ENCODE data around the gene SLC39A9. TPM values are rescaled to one million over a fixed set of nuclear protein-coding genes. Genes with fewer than 3 reads are reported as not detected.

SLC39A9 gene
- total RNA-seq, 1 donor from 2014 or later: 17.2 TPM

DNA sequence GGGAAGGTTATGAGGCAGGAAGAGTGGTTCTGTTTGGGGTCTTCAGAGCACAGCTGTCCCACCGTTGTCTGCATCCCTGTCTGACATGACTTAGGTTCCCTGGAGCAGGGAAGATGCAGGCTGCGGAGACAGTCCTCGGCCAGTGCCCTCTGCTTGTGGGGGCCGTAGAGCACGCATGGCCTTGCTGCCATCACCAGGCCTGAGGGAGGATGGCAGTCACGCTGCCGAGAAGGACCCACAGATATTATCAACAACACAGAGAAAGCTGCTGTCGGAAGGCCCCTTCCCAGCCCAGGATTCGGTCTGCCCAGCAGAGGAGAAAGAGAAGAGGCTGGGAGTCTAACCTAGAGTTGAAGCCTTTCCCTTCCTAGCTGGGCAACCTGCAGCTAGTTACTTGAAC is 35.4 kb upstream of the SLC39A9 start:
- no peaks in the 10 kb centered on the region for H3K27me3 ChIP-seq (ENCODE audit: low read depth)
- no peaks in the 10 kb centered on the region for H3K4me1 ChIP-seq
- TF ChIP-seq, protein P1, sequence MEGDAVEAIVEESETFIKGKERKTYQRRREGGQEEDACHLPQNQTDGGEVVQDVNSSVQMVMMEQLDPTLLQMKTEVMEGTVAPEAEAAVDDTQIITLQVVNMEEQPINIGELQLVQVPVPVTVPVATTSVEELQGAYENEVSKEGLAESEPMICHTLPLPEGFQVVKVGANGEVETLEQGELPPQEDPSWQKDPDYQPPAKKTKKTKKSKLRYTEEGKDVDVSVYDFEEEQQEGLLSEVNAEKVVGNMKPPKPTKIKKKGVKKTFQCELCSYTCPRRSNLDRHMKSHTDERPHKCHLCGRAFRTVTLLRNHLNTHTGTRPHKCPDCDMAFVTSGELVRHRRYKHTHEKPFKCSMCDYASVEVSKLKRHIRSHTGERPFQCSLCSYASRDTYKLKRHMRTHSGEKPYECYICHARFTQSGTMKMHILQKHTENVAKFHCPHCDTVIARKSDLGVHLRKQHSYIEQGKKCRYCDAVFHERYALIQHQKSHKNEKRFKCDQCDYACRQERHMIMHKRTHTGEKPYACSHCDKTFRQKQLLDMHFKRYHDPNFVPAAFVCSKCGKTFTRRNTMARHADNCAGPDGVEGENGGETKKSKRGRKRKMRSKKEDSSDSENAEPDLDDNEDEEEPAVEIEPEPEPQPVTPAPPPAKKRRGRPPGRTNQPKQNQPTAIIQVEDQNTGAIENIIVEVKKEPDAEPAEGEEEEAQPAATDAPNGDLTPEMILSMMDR (IDR thresholded peaks at IDR 0.05; ENCODE audit: borderline replicate concordance): peak; percentile 68
- H3K36me3 ChIP-seq: no peaks in the 10 kb centered on the region
- H3K27ac ChIP-seq (replicated peaks): no peak overlapping the region
- intact Hi-C loops (cut with micrococcal nuclease): no loop called here
- peak; percentile 33 for DNase-seq
- H3K4me3 ChIP-seq: no peak overlapping the region
- H3K9me3 ChIP-seq (replicated peaks): no peaks in the 10 kb centered on the region

DNA sequence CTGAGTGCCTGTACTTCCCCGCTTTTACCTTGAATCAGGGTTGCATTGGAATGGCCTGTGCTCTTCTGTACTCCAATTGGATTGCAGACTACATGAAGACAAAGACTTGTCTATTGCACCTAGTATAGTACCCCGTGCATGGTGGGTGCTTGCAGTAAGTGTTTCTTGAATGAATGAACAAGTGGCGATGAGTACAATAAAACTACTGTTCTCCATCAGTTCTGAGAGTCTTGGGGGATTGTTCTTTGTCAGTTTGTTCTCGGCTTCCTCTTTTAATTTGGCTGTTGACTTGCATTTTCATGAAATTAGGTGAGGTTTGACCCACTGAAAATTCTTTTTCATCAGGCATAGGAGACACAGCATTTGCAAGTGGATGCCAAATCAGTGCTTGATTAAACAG is 34.5 kb upstream of the SLC39A9 start:
- TF ChIP-seq, protein P1 (IDR thresholded peaks at IDR 0.05; ENCODE audit: borderline replicate concordance): no peak
- no peaks in the 10 kb centered on the region for H3K4me1 ChIP-seq
- no peak for DNase-seq
- no peaks in the 10 kb centered on the region for H3K36me3 ChIP-seq
- no peaks in the 10 kb centered on the region for H3K27me3 ChIP-seq (ENCODE audit: low read depth)
- H3K27ac ChIP-seq (replicated peaks): no peak overlapping the region
- intact Hi-C loops (cut with micrococcal nuclease): no loop called here
- no peak overlapping the region for H3K4me3 ChIP-seq
- no peaks in the 10 kb centered on the region for H3K9me3 ChIP-seq (replicated peaks)

DNA sequence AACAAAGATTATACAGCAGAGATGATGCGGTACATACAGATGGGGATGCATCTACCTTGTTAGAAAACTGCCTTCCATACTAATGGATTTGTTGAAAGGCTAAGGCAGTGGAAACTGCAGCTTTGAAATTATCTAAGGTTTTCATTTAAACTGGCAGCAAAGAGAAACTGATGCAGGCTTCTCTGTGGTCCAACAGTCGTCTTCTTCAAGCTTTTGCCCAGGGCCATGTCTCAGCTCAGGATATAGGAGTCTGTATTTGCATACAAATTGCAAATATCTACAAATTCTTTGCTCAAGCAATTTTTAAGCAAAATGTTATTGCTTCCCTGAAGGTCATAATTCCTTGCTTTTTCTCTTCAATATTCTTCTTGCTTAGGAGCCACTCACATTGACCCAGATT is 34.1 kb upstream of the SLC39A9 start:
- TF ChIP-seq, protein P1 (IDR thresholded peaks at IDR 0.05; ENCODE audit: borderline replicate concordance): no peak

DNA sequence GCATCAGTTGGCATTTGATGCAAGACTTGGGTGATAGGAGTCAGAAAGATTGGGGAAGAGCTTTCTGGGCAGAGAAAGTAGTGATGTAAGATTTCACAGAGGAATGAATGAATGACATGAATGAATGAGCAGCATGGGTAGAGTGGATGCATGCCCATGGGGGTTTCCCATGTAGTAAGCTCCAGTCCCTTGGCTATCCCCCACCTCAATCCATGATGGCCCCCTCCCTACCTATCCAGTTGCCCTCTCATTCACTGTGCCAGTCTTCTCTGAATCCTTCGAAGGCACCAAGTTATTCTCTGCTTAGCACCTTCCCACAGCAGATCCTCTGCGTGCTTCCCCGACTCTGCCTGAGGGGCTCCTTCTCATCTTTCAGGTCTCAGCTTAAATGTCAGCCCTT is 32.4 kb upstream of the SLC39A9 start:
- H3K27ac ChIP-seq (replicated peaks): no peak overlapping the region
- no peak overlapping the region for H3K4me3 ChIP-seq
- H3K36me3 ChIP-seq: no peaks in the 10 kb centered on the region
- no peaks in the 10 kb centered on the region for H3K27me3 ChIP-seq (ENCODE audit: low read depth)
- H3K4me1 ChIP-seq: no peaks in the 10 kb centered on the region
- DNase-seq: no peak
- intact Hi-C loops (cut with micrococcal nuclease): no loop called here
- TF ChIP-seq, protein P1 (IDR thresholded peaks at IDR 0.05; ENCODE audit: borderline replicate concordance): no peak
- H3K9me3 ChIP-seq (replicated peaks): no peaks in the 10 kb centered on the region

More for the DNA sequence above, 34.1 kb upstream of the SLC39A9 start:
- H3K27ac ChIP-seq (replicated peaks): no peak overlapping the region
- DNase-seq: no peak
- H3K4me3 ChIP-seq: no peak overlapping the region
- no peaks in the 10 kb centered on the region for H3K27me3 ChIP-seq (ENCODE audit: low read depth)
- H3K36me3 ChIP-seq: no peaks in the 10 kb centered on the region
- intact Hi-C loops (cut with micrococcal nuclease): no loop called here
- H3K4me1 ChIP-seq: no peaks in the 10 kb centered on the region
- H3K9me3 ChIP-seq (replicated peaks): no peaks in the 10 kb centered on the region

DNA sequence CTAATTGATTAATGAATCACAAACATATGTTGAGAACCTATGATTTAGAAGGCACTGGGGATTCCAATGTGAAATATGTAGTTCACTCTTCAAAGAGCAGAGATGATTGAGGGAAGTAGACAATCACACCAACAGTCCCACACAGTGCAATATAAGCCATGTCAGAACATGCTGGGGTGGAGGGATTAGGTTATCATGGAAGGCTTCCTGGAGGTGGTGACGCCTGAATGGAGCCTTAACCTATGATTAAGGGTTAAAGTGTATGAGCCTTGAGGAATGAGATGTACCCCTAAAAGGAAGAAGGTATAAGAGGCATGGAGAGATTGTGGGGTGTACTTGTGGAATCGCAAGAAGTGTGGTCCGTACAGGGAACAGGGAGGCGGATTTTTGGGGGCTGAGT is 31.7 kb upstream of the SLC39A9 start:
- intact Hi-C loops (cut with micrococcal nuclease): no loop called here
- TF ChIP-seq, protein P1 (IDR thresholded peaks at IDR 0.05; ENCODE audit: borderline replicate concordance): no peak
- H3K9me3 ChIP-seq (replicated peaks): no peaks in the 10 kb centered on the region
- H3K4me1 ChIP-seq: no peaks in the 10 kb centered on the region
- H3K27ac ChIP-seq (replicated peaks): no peak overlapping the region
- DNase-seq: no peak
- H3K27me3 ChIP-seq (ENCODE audit: low read depth): no peaks in the 10 kb centered on the region
- no peaks in the 10 kb centered on the region for H3K36me3 ChIP-seq
- H3K4me3 ChIP-seq: no peak overlapping the region

DNA sequence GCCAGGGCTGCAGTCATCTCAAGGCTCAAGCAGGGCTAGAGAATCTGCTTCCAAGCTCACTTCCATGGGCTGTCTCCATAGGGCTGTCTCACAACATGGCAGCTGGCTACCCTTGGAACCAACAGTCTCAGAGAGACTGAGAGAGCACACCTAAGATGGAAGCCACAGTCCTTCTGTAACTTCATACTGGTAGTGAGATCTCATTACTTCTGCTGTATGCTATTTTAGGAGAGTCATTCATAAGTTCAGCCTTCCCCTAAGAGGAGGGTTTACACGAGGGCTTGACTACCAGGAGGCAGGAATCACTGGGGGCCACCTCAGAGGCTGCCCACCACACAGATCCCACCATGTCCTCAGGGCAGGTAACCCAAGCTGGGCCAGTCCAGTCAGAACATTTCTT is 30.1 kb upstream of the SLC39A9 start:
- intact Hi-C loops (cut with micrococcal nuclease): no loop called here
- H3K27ac ChIP-seq (replicated peaks): no peak overlapping the region
- no peaks in the 10 kb centered on the region for H3K4me1 ChIP-seq
- TF ChIP-seq, protein P1 (IDR thresholded peaks at IDR 0.05; ENCODE audit: borderline replicate concordance): no peak
- DNase-seq: no peak
- H3K4me3 ChIP-seq: no peak overlapping the region
- no peaks in the 10 kb centered on the region for H3K27me3 ChIP-seq (ENCODE audit: low read depth)
- no peaks in the 10 kb centered on the region for H3K9me3 ChIP-seq (replicated peaks)
- no peaks in the 10 kb centered on the region for H3K36me3 ChIP-seq
